HG03439 (cell line): ENCODE measurements around the gene PRR5L.

Experiments used
- ATAC-seq: cut with Tn5 transposase; IDR thresholded peaks from one replicate; pipeline ENCODE4 v1.9.1; 2021; ENCODE audit warnings: mild to moderate bottlenecking, moderate library complexity; ENCODE audit not compliant: unreplicated experiment

Gene PRR5L

GRCh38 chr11:36376009-36376887, 80.2 kb downstream of the PRR5L start:
- no peak for ATAC-seq

DNA sequence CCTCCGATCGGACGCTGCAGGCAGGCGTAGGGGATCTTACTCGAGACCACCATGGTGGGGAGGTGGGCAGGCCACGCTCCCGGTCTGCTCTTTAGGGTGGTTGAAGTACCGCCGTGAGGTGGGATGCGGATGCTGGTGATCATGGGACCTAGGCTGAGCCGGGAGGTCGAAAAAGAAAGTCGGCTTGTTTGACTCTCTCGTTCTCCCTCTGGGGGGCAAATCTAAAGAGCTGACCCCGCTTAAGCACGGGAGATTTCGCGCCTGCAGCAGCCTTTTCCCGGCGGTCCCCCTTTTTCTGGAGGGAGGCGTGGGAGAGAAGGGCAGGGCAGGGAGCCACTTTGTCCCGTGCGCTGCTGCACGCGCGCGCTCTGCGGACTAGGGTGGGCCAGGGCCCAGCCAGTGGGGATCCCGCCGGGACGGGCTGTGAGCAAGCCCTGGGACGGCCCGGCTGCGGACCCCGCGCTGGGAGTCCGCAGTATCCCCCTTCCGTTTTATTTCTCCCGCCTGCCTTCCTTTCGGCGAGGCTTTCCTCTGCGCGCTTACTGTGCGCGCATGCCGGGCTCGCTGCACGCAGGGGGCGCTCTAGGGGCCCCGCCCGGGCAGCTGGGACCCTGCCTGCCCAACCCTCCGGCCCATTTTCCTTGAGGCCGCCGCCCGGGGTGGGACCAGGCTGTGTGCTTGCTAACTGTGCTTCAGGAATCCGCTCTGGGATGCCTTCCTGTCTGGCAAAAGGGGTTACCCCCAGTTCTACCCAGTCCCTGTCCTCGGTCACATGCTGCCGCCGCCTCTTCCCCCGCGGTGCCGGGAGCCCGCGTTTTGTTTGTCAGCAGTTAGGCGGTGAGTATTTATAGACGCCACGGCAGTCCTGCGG, 81.0 kb downstream of the PRR5L start:
- no peak for ATAC-seq

- ATAC-seq = no peak
These were observed 81.9 kb downstream of the PRR5L start for GRCh38 chr11:36377759-36378564.

GRCh38 chr11:36379653-36380052, 83.6 kb downstream of the PRR5L start:
- ATAC-seq = no peak

DNA sequence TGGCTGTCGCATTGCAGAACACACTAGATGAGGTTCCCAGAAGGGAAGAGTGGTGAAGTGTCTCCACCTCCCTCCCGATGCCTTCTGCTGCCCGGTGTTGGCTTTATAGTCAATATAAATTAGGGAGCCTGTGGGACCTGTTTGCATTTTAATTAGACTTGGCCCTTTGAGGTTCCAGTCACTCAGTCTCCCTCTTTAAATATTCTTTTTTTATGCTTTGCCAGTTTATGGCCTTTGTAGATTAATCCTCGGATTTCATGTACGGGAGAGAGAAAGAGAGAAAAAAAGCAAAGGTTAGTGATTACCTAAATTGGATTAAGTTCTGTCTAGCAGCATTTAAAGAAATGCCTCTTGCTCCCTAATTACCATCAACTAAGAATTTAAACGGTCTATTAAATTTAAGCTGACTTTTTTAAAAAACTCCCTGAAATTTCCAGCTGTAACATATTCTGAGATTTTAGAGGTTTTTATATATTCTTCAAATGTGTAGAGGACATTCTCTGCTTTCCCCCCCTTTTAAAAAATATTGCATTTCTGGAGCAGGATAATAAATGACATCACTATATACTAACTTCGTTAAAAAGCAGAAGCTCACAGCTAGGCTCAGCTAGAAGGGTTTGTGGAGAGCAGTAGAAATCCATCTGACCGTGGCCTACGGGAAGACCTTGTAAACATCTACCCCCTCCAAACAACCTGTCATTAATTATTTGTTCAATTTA, 84.4 kb downstream of the PRR5L start:
- no peak for ATAC-seq

GRCh38 chr11:36381015-36381360, 84.9 kb downstream of the PRR5L start:
- no peak for ATAC-seq

- no peak for ATAC-seq
These were observed 87.1 kb downstream of the PRR5L start for GRCh38 chr11:36383195-36383594.

GRCh38 chr11:36385121-36385970, 89.3 kb downstream of the PRR5L start:
- no peak for ATAC-seq

- ATAC-seq = no peak
These were observed 90.3 kb downstream of the PRR5L start for GRCh38 chr11:36386411-36386810.

GRCh38 chr11:36388071-36388470, 92.0 kb downstream of the PRR5L start:
- no peak for ATAC-seq

DNA sequence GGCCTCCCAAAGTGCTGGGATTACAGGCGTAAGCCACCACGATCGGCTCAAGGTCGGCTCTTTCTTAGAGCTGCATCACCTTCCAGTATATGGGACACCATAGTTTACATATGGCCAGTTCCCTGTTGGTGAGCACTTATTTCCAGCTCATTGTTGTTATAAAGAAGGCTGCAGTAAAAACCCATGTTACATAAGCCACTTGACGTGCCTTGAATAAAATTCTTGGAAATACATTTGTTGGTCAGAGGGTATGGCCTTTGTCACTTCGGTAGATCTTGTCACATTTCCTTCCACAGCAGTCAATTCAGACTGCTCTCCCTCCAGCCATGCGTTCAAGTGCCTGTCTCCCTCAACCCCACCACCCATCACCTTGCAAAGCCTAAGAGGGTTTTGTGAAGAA, 92.9 kb downstream of the PRR5L start:
- ATAC-seq = no peak

DNA sequence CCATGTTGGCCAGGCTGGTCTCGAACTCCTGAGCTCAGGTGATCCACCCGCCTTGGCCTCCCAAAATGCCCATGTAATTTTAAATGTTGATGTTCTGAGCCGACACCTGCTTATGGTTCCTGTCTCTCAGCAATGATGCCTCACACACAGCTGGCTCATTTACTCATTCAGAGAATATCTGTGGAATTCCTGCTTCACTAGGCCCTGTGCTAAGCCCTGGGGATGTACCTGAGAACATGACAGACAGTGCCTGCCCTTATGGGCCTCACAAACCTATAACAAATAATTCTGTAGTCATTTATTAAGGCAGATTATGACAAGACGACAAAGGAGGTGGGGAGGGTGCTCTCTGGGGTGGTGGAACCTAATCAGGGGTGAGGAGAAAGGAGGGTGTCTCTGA, 93.7 kb downstream of the PRR5L start:
- ATAC-seq = no peak

- ATAC-seq = no peak
These were observed 94.9 kb downstream of the PRR5L start for GRCh38 chr11:36390963-36391471.

GRCh38 chr11:36392196-36392595, 96.1 kb downstream of the PRR5L start:
- ATAC-seq = no peak

DNA sequence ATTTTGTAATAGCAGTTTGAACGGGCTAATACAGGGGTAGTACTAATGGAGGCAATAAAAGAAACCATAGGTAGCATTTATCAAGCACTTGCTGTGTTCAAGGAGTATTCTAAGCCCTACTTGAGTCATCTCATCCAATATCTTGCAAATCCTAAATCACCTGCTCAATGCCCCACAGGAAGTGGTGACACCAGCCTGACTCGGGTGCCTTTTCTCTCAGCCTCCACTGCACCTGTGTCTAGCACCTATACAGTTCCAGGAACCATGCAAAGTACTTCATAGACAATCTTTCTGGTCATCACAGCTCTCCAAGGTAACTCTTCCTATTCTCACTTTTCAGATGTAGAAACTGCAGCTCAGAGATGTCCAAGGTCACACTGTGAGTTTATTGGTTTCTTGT, 98.0 kb downstream of the PRR5L start:
- no peak for ATAC-seq

DNA sequence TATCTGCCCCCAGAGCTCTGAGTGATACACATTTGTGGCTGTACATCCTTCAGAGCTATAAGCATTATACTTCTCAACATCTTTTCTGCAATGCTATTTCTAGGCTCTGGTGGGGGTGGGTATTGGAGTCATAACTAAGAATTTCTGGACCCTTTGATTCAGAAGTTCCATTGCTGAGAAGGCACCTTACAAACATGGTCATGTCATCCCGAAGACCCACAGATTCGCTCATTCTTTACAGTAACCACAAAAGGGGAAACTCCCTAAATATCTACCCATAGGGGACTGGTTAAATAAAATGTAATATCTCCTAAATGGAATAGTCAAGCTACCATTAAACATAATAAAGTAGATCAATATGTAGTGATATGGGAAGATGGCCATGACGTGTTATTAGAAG, 98.8 kb downstream of the PRR5L start:
- ATAC-seq = no peak

GRCh38 chr11:36395978-36396736, 100.1 kb downstream of the PRR5L start:
- ATAC-seq = no peak

DNA sequence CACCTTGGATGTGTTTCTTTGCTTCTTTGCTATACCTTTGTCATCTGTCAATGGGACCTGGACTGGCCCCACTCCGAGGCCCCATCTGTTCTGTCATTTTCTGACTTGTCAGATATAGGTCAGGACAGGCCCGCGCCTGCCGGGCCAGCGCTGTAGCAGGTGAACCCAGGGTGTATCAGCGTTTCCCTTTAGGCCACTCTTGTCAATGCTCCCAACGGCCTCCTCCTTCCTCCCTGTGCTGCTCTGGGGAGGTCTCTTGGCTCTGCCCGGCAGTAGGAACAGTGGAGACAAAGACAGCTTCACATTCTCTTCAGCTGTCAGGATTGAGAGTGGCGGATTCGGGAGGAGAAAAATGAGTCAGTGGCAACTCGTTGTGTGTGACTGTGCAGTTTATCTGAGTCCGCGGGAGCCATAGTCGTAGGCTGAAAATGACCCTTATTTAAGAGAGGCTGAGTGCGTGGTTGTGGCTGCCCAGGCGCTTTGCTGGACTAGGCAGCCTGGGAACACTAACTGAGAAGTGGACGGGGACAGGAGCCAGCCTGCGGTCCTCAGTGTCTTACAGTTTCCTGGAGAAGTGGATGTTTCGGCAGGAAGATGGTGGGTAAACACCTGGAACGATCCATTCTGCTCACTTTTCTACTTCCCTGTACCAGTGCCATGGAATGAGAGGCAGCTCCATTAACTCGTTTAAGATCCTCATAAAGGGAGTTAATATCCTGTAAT, 102.3 kb downstream of the PRR5L start:
- no peak for ATAC-seq
